WERI-Rb-1 (cell line): ENCODE results near the gene MTUS2.

Experiments used
- DNase-seq: peaks from one replicate; pipeline ENCODE4 v3.0.0-alpha.2; 2020
- H3K27ac ChIP-seq: fragments of 250-450 bp; sonication (Bioruptor Pico); 2 replicates; pipeline ENCODE4 v1.5.1; 2020; ENCODE audit warnings: mild to moderate bottlenecking, moderate library complexity
- H3K27me3 ChIP-seq: fragments of 250-450 bp; sonication (Bioruptor Pico); 2 replicates; pipeline ENCODE4 v1.5.1; 2021; ENCODE audit warnings: mild to moderate bottlenecking, low read depth, moderate library complexity; ENCODE audit not compliant: insufficient read depth, severe bottlenecking
- H3K36me3 ChIP-seq: fragments of 250-450 bp; sonication (Bioruptor Pico); 2 replicates; pipeline ENCODE4 v1.5.1; 2020; ENCODE audit warnings: mild to moderate bottlenecking, moderate library complexity
- H3K4me3 ChIP-seq: 2 replicates; pipeline ENCODE4 v1.5.1; 2011; ENCODE audit warnings: low read depth, mild to moderate bottlenecking, control low read depth, low read length
- H3K9me3 ChIP-seq: fragments of 250-450 bp; sonication (Bioruptor Pico); 2 replicates; pipeline ENCODE4 v1.5.1; 2021; ENCODE audit warnings: mild to moderate bottlenecking, moderate library complexity; ENCODE audit not compliant: severe bottlenecking
- CTCF ChIP-seq: IDR thresholded peaks from 2 replicates; pipeline ENCODE4 v1.5.1; 2011; ENCODE audit warnings: low read depth, mild to moderate bottlenecking, control low read depth, inconsistent platforms, low read length

MTUS2 gene

GRCh38 chr13:29545988-29546387 is 725.8 kb downstream of the MTUS2 start:
- Histone ChIP-seq H3K9me3 (no peaks in the 10 kb centered on the region), H3K36me3 (no peaks in the 10 kb centered on the region), H3K27ac (no peak overlapping the region), H3K27me3 (no peaks in the 10 kb centered on the region), H3K4me3 (no peak overlapping the region)
- no peak for DNase-seq
- no peak for TF ChIP-seq CTCF

GRCh38 chr13:29546662-29547061 is 726.5 kb downstream of the MTUS2 start:
- no peaks in the 10 kb centered on the region for H3K27me3 ChIP-seq
- no peak for DNase-seq
- no peak for TF ChIP-seq CTCF
- H3K27ac ChIP-seq, result no peak overlapping the region
- no peaks in the 10 kb centered on the region for H3K9me3 ChIP-seq
- H3K36me3 ChIP-seq, result no peaks in the 10 kb centered on the region
- H3K4me3 ChIP-seq, result no peak overlapping the region

- no peak for TF ChIP-seq CTCF
- Histone ChIP-seq H3K36me3 (no peaks in the 10 kb centered on the region), H3K9me3 (no peaks in the 10 kb centered on the region), H3K4me3 (no peak overlapping the region), H3K27me3 (no peaks in the 10 kb centered on the region), H3K27ac (no peak overlapping the region)
- no peak for DNase-seq
Observed at GRCh38 chr13:29547153-29547552, 727.0 kb downstream of the MTUS2 start.

- DNase-seq, result no peak
- H3K36me3 ChIP-seq, result no peaks in the 10 kb centered on the region
- H3K27me3 ChIP-seq, result no peaks in the 10 kb centered on the region
- no peaks in the 10 kb centered on the region for H3K9me3 ChIP-seq
- no peak for TF ChIP-seq CTCF
- H3K27ac ChIP-seq, result no peak overlapping the region
- H3K4me3 ChIP-seq, result no peak overlapping the region
Observed at GRCh38 chr13:29548722-29549121, 728.6 kb downstream of the MTUS2 start.

GRCh38 chr13:29550430-29550988 is 730.4 kb downstream of the MTUS2 start:
- no peak for TF ChIP-seq CTCF
- H3K4me3 ChIP-seq, result no peak overlapping the region
- no peaks in the 10 kb centered on the region for H3K27me3 ChIP-seq
- H3K36me3 ChIP-seq, result no peaks in the 10 kb centered on the region
- no peak overlapping the region for H3K27ac ChIP-seq
- no peak for DNase-seq
- H3K9me3 ChIP-seq, result no peaks in the 10 kb centered on the region

GRCh38 chr13:29551214-29551613 is 731.1 kb downstream of the MTUS2 start:
- Histone ChIP-seq H3K27ac (no peak overlapping the region), H3K36me3 (no peaks in the 10 kb centered on the region), H3K9me3 (no peaks in the 10 kb centered on the region), H3K27me3 (no peaks in the 10 kb centered on the region), H3K4me3 (no peak overlapping the region)
- no peak for TF ChIP-seq CTCF
- no peak for DNase-seq
